K562 (cell line): Measurements from ENCODE around the gene TSTD2. TPM values are rescaled to one million over a fixed set of nuclear protein-coding genes. Genes with fewer than 3 reads are reported as not detected.

Experiments
- DMBX1 ChIP-seq: fragments of 250-450 bp; sonication (Bioruptor Pico); IDR thresholded peaks from 2 replicates; pipeline ENCODE4 v1.8.0; 2022; ENCODE audit warnings: inconsistent platforms, mild to moderate bottlenecking, moderate library complexity, borderline replicate concordance
- E2F4 ChIP-seq: sonication (generic); formaldehyde crosslinking; IDR thresholded peaks from 2 replicates; pipeline ENCODE4 v1.8.0; 2022; ENCODE audit warnings: mild to moderate bottlenecking, low read depth, missing genetic modification reagents
- EP400 ChIP-seq: fragments of 450-650 bp; IDR thresholded peaks from 2 replicates; pipeline ENCODE4 v1.6.1; 2017; ENCODE audit warnings: antibody characterized with exemption, mild to moderate bottlenecking, moderate library complexity
- NFRKB ChIP-seq: fragments of 450-650 bp; IDR thresholded peaks from 2 replicates; pipeline ENCODE4 v1.6.1; 2016; ENCODE audit warnings: low read depth
- NFYB ChIP-seq: IDR thresholded peaks from 2 replicates; pipeline ENCODE4 v1.6.1; 2011; ENCODE audit warnings: mild to moderate bottlenecking, moderate library complexity; ENCODE audit not compliant: insufficient read length; ENCODE audit errors: extremely low read depth
- NR1H2 ChIP-seq: sonication (generic); formaldehyde crosslinking; IDR thresholded peaks from 2 replicates; pipeline ENCODE4 v1.4.0; 2020; ENCODE audit warnings: mild to moderate bottlenecking, missing genetic modification reagents
- RBBP5 ChIP-seq: fragments of 200-600 bp; sonication (generic); IDR thresholded peaks from 2 replicates; pipeline ENCODE4 v1.6.1; 2012; ENCODE audit warnings: borderline replicate concordance, mild to moderate bottlenecking, low read length, control low read depth, inconsistent platforms; ENCODE audit not compliant: insufficient read depth, poor library complexity, severe bottlenecking
- SAFB ChIP-seq: fragments of 200-400 bp; formaldehyde crosslinking; IDR thresholded peaks from 2 replicates; pipeline ENCODE4 v1.6.1; 2017; ENCODE audit warnings: low read depth, low read length, borderline replicate concordance
- SFPQ ChIP-seq: fragments of 200-400 bp; formaldehyde crosslinking; IDR thresholded peaks from 2 replicates; pipeline ENCODE4 v1.6.1; 2017; ENCODE audit warnings: mild to moderate bottlenecking, low read depth, low read length, moderate library complexity
- SMARCA4 ChIP-seq: fragments of 450-650 bp; IDR thresholded peaks from 2 replicates; pipeline ENCODE4 v1.6.1; 2016
- TCF3 ChIP-seq: sonication (generic); formaldehyde crosslinking; IDR thresholded peaks from 2 replicates; pipeline ENCODE4 v1.4.0; 2020; ENCODE audit warnings: mild to moderate bottlenecking, missing genetic modification reagents
- TEAD1 ChIP-seq, 2 experiments: fragments of 450-650 bp in 1 of 2; sonication (generic) in 1 of 2; formaldehyde crosslinking; IDR thresholded peaks; 2 replicates each; pipeline versions ENCODE4 v1.4.0 to v1.8.0; 2020 to 2022; ENCODE audit warnings: mild to moderate bottlenecking in 2 of 2, missing genetic modification reagents in 1 of 2
- ZNF143 ChIP-seq: sonication (generic); formaldehyde crosslinking; IDR thresholded peaks from 2 replicates; pipeline ENCODE4 v1.9.0; 2022; ENCODE audit warnings: mild to moderate bottlenecking, missing genetic modification reagents
- ZNF253 ChIP-seq: fragments of 250-450 bp; sonication (Bioruptor Pico); conservative IDR thresholded peaks from 2 replicates; pipeline ENCODE4 v1.6.1; 2021; ENCODE audit warnings: mild to moderate bottlenecking
- polyA plus RNA-seq, 8 experiments: library from polyadenylated mRNA; depleted of rRNA in 4 of 8; stranded (reverse) in 5 of 8; unstranded in 3 of 8; fragments of >200 nt; fragmentation: Nextera tagmentation in 2 of 8; fragmentation: Illumina TruSeq in 1 of 8; extraction: Ambion mirVana in 2 of 8; extraction: Trizol in 1 of 8; gene quantifications; 2 replicates each; pipeline versions ENCODE4 v1.2.1 to v1.2.3, GENCODE V29; 2011 to 2014; ENCODE audit warnings: inconsistent platforms in 1 of 8, missing spikeins in 1 of 8
- total RNA-seq, 7 experiments: library from RNA; depleted of rRNA in 6 of 7; stranded (reverse); fragments of >200 nt in 6 of 7; fragmentation: Illumina TruSeq in 2 of 7; extraction: Trizol in 2 of 7; gene quantifications; 2 replicates each; pipeline versions ENCODE4 v1.2.1 to v1.2.3, GENCODE V29; 2011 to 2021; ENCODE audit warnings: low replicate concordance in 1 of 7

The TSTD2 gene
- total and polyA plus RNA-seq, 9 of the 15 experiments (the other 6 are each of a cell fraction or from before 2014, with no cell fraction given) = 10.1 to 36.7 (median 19.0) TPM

GRCh38 chr9:97563458-97564135 is 69.6 kb downstream of the TSTD2 start (continued):
- no peak for TF ChIP-seq NFYB
- TF ChIP-seq RBBP5 = no peak
- no peak for TF ChIP-seq ZNF253 (CRISPR knock-in tag)
- TF ChIP-seq EP400 = no peak
- no peak for TF ChIP-seq TCF3 (CRISPR knock-in tag)
- TF ChIP-seq E2F4 = no peak
- TF ChIP-seq NR1H2 (CRISPR knock-in tag) = no peak
- TF ChIP-seq SMARCA4 = no peak
- no peak for TF ChIP-seq TEAD1 (CRISPR knock-in tag; IDR thresholded peaks at IDR 0.05)
- no peak for TF ChIP-seq DMBX1
- TF ChIP-seq SFPQ = no peak
- TF ChIP-seq ZNF143 (CRISPR knock-in tag) = no peak
- no peak for TF ChIP-seq NFRKB
- no peak for TF ChIP-seq SAFB
- TF ChIP-seq, all 486 proteins: peak for 0
